SK-N-SH (cell line): ENCODE data around the gene SIGLECL1.

Experiments used
- CHD2 ChIP-seq: fragments of 150-350 bp; IDR thresholded peaks from 2 replicates; pipeline ENCODE4 v1.6.1; 2018; ENCODE audit warnings: low read length; ENCODE audit not compliant: partially characterized antibody
- CTCF ChIP-seq: fragments of 200-600 bp; sonication (generic); IDR thresholded peaks from 2 replicates; pipeline ENCODE4 v1.6.1; 2017; ENCODE audit warnings: antibody characterized with exemption, mild to moderate bottlenecking, moderate library complexity
- ELF1 ChIP-seq: IDR thresholded peaks from 2 replicates; pipeline ENCODE4 v1.4.0; 2012
- EZH2phosphoT487 ChIP-seq: fragments of 200-600 bp; sonication (generic); IDR thresholded peaks from 2 replicates; pipeline ENCODE4 v1.6.1; 2017; ENCODE audit warnings: low read depth, mixed run types, mild to moderate bottlenecking, antibody characterized with exemption, moderate library complexity, borderline replicate concordance
- FOSL2 ChIP-seq: IDR thresholded peaks from 2 replicates; pipeline ENCODE4 v1.4.0; 2012; ENCODE audit warnings: low read depth, mild to moderate bottlenecking, moderate library complexity, borderline replicate concordance
- GABPA ChIP-seq: IDR thresholded peaks from 2 replicates; pipeline ENCODE4 v1.4.0; 2012; ENCODE audit warnings: low read depth, mild to moderate bottlenecking
- MXI1 ChIP-seq: IDR thresholded peaks from 2 replicates; pipeline ENCODE4 v1.6.1; 2012; ENCODE audit warnings: mild to moderate bottlenecking, low read depth, low read length, improper control_type of control experiment
- NFIC ChIP-seq: IDR thresholded peaks from 2 replicates; pipeline ENCODE4 v1.4.0; 2012; ENCODE audit warnings: borderline replicate concordance
- POLR2AphosphoS5 ChIP-seq: IDR thresholded peaks from 2 replicates; pipeline ENCODE4 v1.6.1; 2012; ENCODE audit warnings: low read depth, low read length
- RFX5 ChIP-seq: IDR thresholded peaks from 2 replicates; pipeline ENCODE4 v1.6.1; 2012; ENCODE audit warnings: mild to moderate bottlenecking, improper control_type of control experiment, low read length
- TAF1 ChIP-seq: IDR thresholded peaks from 2 replicates; pipeline ENCODE4 v1.6.1; 2012; ENCODE audit warnings: low read depth, mild to moderate bottlenecking, low read length, moderate library complexity, borderline replicate concordance
- TF ChIP-seq, protein P1 (sequence below): IDR thresholded peaks from 2 replicates; pipeline ENCODE4 v1.6.1; 2012; ENCODE audit warnings: mild to moderate bottlenecking, low read depth, low read length, moderate library complexity

DNA sequence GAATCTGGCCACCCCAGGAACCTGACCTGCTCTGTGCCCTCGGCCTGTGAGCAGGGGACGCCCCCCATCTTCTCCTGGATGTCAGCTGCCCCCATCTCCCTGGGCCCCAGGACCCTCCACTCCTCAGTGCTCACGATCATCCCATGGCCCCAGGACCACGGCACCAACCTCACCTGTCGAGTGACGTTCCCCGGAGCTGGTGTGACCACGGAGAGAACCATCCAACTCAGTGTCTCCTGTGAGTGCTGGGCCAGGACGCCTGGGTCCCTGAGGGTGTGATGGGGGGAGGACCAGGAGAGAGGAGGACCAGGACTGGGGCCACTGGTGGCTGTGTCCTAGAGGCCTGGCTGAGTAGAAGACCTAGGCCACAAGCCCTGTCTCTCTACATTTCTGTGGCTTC lies 39.0 kb upstream of the SIGLECL1 start:
- TF ChIP-seq, protein P1, sequence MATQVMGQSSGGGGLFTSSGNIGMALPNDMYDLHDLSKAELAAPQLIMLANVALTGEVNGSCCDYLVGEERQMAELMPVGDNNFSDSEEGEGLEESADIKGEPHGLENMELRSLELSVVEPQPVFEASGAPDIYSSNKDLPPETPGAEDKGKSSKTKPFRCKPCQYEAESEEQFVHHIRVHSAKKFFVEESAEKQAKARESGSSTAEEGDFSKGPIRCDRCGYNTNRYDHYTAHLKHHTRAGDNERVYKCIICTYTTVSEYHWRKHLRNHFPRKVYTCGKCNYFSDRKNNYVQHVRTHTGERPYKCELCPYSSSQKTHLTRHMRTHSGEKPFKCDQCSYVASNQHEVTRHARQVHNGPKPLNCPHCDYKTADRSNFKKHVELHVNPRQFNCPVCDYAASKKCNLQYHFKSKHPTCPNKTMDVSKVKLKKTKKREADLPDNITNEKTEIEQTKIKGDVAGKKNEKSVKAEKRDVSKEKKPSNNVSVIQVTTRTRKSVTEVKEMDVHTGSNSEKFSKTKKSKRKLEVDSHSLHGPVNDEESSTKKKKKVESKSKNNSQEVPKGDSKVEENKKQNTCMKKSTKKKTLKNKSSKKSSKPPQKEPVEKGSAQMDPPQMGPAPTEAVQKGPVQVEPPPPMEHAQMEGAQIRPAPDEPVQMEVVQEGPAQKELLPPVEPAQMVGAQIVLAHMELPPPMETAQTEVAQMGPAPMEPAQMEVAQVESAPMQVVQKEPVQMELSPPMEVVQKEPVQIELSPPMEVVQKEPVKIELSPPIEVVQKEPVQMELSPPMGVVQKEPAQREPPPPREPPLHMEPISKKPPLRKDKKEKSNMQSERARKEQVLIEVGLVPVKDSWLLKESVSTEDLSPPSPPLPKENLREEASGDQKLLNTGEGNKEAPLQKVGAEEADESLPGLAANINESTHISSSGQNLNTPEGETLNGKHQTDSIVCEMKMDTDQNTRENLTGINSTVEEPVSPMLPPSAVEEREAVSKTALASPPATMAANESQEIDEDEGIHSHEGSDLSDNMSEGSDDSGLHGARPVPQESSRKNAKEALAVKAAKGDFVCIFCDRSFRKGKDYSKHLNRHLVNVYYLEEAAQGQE, result no peak
- TF ChIP-seq POLR2AphosphoS5 (no peak), GABPA (no peak), CTCF (no peak), TAF1 (no peak), MXI1 (no peak), FOSL2 (no peak), RFX5 (no peak), ELF1 (no peak), CHD2 (no peak), NFIC (no peak), EZH2phosphoT487 (no peak)
